ENCODE results near the gene SPATA3. TPM values are rescaled to one million over a fixed set of nuclear protein-coding genes. Genes with fewer than 3 reads are reported as not detected.

Gene SPATA3
- not detected in 2 replicates for total RNA-seq

GRCh38 chr2:230995821-230996220, at the start of gene SPATA3:
TSS of gene SPATA3 (plus strand) at chr2:230996121. CDS start at chr2:230996234, 113 bp downstream.

DNA sequence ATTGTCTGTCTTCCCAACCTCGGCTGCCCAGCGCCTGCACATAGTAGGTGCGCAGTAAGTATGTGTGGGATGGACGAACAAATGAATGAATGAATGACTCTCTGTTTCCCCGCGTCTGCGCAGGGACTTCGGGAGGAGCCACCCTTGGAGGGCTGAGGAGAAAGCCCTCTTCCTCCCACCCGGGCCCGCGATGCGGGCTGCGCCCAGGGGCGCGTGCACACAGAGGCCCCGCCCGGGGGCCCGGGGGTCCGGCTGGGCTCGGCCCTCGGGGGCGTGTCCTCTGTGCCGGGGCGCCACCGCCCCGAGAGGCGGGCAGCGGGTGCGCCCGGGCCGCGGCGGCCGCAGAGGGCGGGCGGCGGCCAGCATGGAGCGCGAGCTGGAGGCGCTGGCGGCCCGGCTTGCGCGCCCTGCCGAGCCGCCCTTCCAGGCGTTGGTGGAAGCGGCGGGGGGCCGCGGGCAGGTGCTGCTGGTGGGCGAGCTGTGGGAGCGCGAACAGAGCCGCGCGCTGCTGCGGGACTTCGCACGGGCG, 41.3 kb downstream of the SPATA3 start, which contains the start of gene C2orf72:
TSS of gene C2orf72 (plus strand) at position 322 of the 529 bp plus-strand sequence. CDS start at position 365, 43 bp downstream.

GRCh38 chr2:231056453-231057416, 60.8 kb downstream of the SPATA3 start, which contains the start of gene PSMD1:
TSS of gene PSMD1 (plus strand) at chr2:231056867. CDS start at chr2:231057026, 159 bp downstream.

Other genes with a start within 250 kb of the SPATA3 start
- 13.5 and 24.5 TPM in 2 replicates for gene ITM2C, start 131.2 kb upstream of the SPATA3 start, total RNA-seq
- gene GPR55, start 70.9 kb upstream of the SPATA3 start, total RNA-seq: not detected in 2 replicates
- gene C2orf72, start 41.4 kb downstream of the SPATA3 start, total RNA-seq: not detected in 2 replicates
- 94.0 and 102 TPM in 2 replicates for gene PSMD1, start 60.7 kb downstream of the SPATA3 start, total RNA-seq
- 0.05 TPM in 1 of 2 replicates, not detected in the other for gene HTR2B, start 128.9 kb downstream of the SPATA3 start, total RNA-seq
- 10.4 and 13.5 TPM in 2 replicates for gene ARMC9, start 202.5 kb downstream of the SPATA3 start, total RNA-seq

All from airway epithelial cell (primary cell).